ENCODE results near the gene FTSJ1. TPM values are rescaled to one million over a fixed set of nuclear protein-coding genes. Genes with fewer than 3 reads are reported as not detected.

The FTSJ1 gene
- total RNA-seq, 4 donors from 2014 or later: 46.1 to 81.3 (median 51.0) TPM

DNA sequence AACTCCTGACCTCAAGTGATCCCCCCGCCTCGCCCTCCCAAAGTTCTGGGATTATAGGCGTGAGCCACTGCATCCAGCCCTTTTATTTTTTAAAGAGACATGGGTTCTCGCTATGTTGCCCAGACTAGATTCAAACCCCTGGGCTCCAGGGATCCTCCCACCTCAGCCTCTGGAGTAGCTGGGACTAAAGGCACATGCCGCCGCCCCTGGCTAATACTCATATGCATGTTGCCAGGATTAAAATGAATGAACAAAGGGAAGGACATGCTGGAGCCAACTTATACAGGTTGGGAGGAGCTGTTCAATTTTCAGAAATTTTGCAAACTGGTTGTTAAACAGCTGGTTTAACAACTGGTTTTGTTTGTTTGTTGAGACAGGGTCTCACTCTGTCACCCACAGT lies 1.4 kb upstream of the FTSJ1 start:
- Histone ChIP-seq H3K27me3 (no peaks in the 10 kb centered on the region), H3K4me1 (peaks cover 0 to 24% (median 0%) of the 10 kb centered on the region in 4 donors), H3K27ac (no peak overlapping the region), H3K4me3 (no peak overlapping the region), H3K36me3 (peaks cover 0 to 15% (median 0%) of the 10 kb centered on the region in 3 donors), H3K9me3 (no peaks in the 10 kb centered on the region)
- WGBS, 2 donors: 55 to 81% methylated on average over 6 of the region's 6 CpGs
- no peak for DNase-seq (ENCODE audit: low spot score in 2 of 2)
- no peak for TF ChIP-seq POLR2A (IDR thresholded peaks at IDR 0.05)
- TF ChIP-seq EP300 (IDR thresholded peaks at IDR 0.05): no peak
- TF ChIP-seq, protein P1, sequence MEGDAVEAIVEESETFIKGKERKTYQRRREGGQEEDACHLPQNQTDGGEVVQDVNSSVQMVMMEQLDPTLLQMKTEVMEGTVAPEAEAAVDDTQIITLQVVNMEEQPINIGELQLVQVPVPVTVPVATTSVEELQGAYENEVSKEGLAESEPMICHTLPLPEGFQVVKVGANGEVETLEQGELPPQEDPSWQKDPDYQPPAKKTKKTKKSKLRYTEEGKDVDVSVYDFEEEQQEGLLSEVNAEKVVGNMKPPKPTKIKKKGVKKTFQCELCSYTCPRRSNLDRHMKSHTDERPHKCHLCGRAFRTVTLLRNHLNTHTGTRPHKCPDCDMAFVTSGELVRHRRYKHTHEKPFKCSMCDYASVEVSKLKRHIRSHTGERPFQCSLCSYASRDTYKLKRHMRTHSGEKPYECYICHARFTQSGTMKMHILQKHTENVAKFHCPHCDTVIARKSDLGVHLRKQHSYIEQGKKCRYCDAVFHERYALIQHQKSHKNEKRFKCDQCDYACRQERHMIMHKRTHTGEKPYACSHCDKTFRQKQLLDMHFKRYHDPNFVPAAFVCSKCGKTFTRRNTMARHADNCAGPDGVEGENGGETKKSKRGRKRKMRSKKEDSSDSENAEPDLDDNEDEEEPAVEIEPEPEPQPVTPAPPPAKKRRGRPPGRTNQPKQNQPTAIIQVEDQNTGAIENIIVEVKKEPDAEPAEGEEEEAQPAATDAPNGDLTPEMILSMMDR (IDR thresholded peaks at IDR 0.05): no peak

DNA sequence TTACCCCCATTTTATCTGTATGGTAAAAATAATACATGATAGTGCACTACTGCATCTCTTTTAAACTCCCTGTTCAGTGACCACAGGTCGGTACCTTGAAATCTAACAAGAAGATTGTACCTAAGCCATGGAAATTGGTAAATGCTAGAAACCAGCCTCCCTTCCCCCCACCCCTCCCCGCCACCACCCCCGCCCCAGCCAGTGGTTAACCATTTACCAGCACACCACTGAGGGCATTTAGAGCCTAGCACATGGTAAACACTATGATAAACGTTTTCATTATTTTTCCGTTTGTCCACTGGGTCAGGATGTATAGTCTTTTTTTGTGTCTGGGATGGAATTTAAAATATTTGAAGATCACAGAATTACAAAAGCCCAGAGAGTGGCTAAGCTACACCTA lies 703 bp upstream of the FTSJ1 start:
- 2 to 29% methylated on average over 5 of the region's 5 CpGs for WGBS, 2 donors
- no peak for TF ChIP-seq EP300 (IDR thresholded peaks at IDR 0.05)
- TF ChIP-seq, protein P1 (IDR thresholded peaks at IDR 0.05): no peak
- no peak for TF ChIP-seq POLR2A (IDR thresholded peaks at IDR 0.05)
- peaks cover 0 to 21% (median 0%) of the 10 kb centered on the region in 3 donors for H3K36me3 ChIP-seq
- peak overlapping the region; percentile 42 to 84 (median 70) for H3K4me3 ChIP-seq
- peak overlapping the region in 3 of 4 donors; percentile 81 to 91 (median 90) for H3K27ac ChIP-seq
- no peaks in the 10 kb centered on the region for H3K9me3 ChIP-seq
- H3K27me3 ChIP-seq: no peaks in the 10 kb centered on the region
- H3K4me1 ChIP-seq: peaks cover 0 to 24% (median 0%) of the 10 kb centered on the region in 4 donors
- no peak for DNase-seq (ENCODE audit: low spot score in 2 of 2)

DNA sequence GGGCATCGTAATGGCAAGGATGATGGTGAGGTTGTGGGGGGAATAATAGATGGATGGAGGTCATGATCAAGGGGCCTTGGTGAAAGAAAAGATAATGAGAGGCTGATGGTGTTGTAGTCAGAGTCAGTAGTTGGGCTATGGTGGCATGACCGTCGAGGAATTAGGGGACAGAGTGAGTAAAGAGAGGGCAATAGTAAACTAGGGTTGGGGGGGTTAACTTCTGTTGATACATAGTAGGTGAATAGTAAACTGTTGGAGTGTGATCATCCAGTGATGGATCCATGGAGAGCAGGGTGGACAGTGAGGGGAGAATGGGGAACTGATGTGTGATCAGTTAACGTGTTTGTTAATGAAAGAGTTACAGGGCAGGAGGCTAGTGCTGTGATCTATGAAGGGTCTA lies 920 bp downstream of the FTSJ1 start:
- Histone ChIP-seq H3K27me3 (no peaks in the 10 kb centered on the region), H3K9me3 (no peaks in the 10 kb centered on the region), H3K27ac (peak overlapping the region in 3 of 4 donors; percentile 62 to 91 (median 90)), H3K36me3 (peaks cover 0 to 35% (median 0%) of the 10 kb centered on the region in 3 donors), H3K4me1 (peaks cover 0 to 24% (median 0%) of the 10 kb centered on the region in 4 donors), H3K4me3 (peak overlapping the region; percentile 42 to 84 (median 70))
- DNase-seq (ENCODE audit: low spot score in 2 of 2): no peak
- TF ChIP-seq, protein P1 (IDR thresholded peaks at IDR 0.05): no peak
- TF ChIP-seq EP300 (IDR thresholded peaks at IDR 0.05) (no peak), POLR2A (IDR thresholded peaks at IDR 0.05) (no peak)
- 54 to 70% methylated on average over 4 of the region's 4 CpGs for WGBS, 2 donors

DNA sequence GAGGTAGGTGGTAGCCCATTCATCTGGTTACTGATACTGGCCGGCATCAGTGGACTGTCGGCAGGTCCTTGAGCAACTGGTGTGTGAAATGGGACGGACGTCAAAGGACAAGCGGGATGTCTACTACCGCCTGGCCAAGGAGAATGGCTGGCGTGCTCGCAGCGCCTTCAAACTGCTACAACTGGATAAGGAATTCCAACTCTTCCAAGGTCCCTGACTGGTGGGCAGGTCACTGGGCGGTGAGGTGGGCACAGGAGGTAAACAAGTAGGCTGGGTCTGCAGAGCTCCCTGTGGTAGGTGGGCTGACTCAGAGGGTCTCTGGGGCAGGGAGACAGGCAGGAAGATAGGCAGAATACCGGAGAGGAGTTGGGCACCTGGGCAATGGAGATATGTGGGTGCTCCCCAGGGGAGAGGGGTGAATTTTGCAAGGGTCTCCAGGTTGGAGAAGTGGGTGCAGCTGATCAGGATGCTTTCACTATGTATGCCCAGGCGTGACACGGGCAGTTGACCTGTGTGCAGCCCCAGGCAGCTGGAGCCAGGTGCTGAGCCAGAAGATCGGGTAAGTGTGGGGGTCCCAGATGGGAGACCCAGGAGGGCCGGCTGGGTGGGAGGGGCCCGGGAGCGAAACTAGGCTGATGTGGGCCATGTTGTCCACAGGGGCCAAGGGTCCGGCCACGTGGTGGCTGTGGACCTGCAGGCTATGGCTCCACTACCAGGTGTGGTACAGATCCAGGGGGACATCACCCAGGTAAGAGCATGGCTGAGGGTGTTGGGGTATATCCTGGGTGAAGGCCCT lies 2.2 kb downstream of the FTSJ1 start:
- no peak overlapping the region for H3K27ac ChIP-seq
- no peak for DNase-seq (ENCODE audit: low spot score in 2 of 2)
- H3K9me3 ChIP-seq: no peaks in the 10 kb centered on the region
- no peak overlapping the region for H3K4me3 ChIP-seq
- H3K36me3 ChIP-seq: peaks cover 0 to 48% (median 0%) of the 10 kb centered on the region in 3 donors
- H3K27me3 ChIP-seq: no peaks in the 10 kb centered on the region
- peaks cover 0 to 24% (median 0%) of the 10 kb centered on the region in 4 donors for H3K4me1 ChIP-seq
- TF ChIP-seq, protein P1 (IDR thresholded peaks at IDR 0.05): no peak
- WGBS, 2 donors: 89 to 92% methylated on average over 18 to 19 of the region's 19 CpGs

DNA sequence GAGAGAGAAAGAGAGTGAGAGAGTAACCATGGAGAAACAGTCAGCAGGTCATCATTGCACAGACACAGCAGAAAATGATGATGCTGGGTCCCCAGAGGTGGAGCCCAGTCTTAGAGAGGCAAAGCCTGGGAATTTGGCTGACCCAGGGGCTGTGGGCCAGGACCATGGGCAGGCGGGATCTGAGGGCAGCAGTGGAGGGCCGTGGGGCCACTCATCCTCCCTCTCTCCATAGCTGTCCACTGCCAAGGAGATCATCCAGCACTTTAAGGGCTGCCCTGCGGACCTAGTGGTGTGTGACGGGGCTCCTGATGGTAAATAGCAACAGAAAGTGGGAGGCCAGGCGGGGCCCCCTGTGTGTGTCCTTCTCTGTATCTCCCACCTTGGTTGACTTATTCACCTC lies 2.8 kb downstream of the FTSJ1 start:
- H3K27ac ChIP-seq: no peak overlapping the region
- no peak for TF ChIP-seq EP300 (IDR thresholded peaks at IDR 0.05)
- TF ChIP-seq POLR2A (IDR thresholded peaks at IDR 0.05): no peak
- TF ChIP-seq, protein P1 (IDR thresholded peaks at IDR 0.05): no peak
- H3K4me3 ChIP-seq: no peak overlapping the region
- 69 to 90% methylated on average over 2 to 5 of the region's 5 CpGs for WGBS, 2 donors
- H3K4me1 ChIP-seq: peaks cover 0 to 24% (median 0%) of the 10 kb centered on the region in 4 donors
- H3K9me3 ChIP-seq: no peaks in the 10 kb centered on the region
- no peaks in the 10 kb centered on the region for H3K27me3 ChIP-seq
- no peak for DNase-seq (ENCODE audit: low spot score in 2 of 2)
- H3K36me3 ChIP-seq: peaks cover 0 to 54% (median 0%) of the 10 kb centered on the region in 3 donors
